Measurements from ENCODE around the gene PNMA6E. TPM values are rescaled to one million over a fixed set of nuclear protein-coding genes. Genes with fewer than 3 reads are reported as not detected.

Gene PNMA6E
- total RNA-seq, 4 donors from 2014 or later = not detected

DNA sequence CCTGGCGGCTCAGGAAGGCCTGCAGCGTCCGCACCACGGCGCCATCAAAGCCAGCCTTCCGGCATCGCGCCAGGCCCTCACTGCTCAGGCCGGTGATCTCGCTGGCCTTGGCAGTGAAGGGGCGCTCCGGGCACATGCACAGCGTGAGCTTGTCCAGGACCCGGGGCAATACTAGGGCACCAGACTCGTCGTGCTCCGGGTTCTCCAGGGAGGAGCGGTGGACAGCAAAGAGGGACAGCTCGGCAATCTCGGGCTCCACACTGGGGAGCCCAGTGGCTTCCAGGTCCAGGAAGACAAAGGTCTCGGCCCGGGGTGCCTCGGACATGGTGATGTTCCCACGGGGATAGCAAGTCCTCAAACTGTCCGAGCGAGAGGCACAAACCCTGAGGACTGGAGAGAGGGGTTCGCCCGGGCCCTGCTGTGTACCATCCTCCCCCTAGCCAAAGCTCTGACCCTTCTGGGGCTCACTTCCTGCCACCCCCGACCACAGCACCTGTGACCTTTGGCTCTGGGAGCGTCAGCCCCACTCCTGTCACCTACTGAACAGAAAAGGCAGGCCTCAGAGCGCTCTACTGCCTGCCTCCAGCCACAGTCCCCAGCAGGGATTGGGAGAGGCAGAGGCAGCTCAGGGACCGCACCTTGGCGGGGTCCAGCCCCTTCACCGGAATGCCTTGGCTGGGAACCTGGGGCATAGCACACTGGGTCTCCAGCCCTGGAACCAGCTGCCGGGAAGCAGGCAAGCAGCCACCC lies 44.1 kb upstream of the PNMA6E start:
- TF ChIP-seq, protein P1, sequence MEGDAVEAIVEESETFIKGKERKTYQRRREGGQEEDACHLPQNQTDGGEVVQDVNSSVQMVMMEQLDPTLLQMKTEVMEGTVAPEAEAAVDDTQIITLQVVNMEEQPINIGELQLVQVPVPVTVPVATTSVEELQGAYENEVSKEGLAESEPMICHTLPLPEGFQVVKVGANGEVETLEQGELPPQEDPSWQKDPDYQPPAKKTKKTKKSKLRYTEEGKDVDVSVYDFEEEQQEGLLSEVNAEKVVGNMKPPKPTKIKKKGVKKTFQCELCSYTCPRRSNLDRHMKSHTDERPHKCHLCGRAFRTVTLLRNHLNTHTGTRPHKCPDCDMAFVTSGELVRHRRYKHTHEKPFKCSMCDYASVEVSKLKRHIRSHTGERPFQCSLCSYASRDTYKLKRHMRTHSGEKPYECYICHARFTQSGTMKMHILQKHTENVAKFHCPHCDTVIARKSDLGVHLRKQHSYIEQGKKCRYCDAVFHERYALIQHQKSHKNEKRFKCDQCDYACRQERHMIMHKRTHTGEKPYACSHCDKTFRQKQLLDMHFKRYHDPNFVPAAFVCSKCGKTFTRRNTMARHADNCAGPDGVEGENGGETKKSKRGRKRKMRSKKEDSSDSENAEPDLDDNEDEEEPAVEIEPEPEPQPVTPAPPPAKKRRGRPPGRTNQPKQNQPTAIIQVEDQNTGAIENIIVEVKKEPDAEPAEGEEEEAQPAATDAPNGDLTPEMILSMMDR (IDR thresholded peaks at IDR 0.05) = no peak
- no peak for TF ChIP-seq POLR2A (IDR thresholded peaks at IDR 0.05)
- intact Hi-C loops (cut with DNase I; ENCODE audit: low total_unique reads) = no loop called here
- no peaks in the 10 kb centered on the region for H3K9me3 ChIP-seq
- no peaks in the 10 kb centered on the region for H3K36me3 ChIP-seq
- H3K4me1 ChIP-seq = no peaks in the 10 kb centered on the region
- H3K4me3 ChIP-seq = no peak overlapping the region
- H3K27ac ChIP-seq = no peak overlapping the region
- no peak for DNase-seq
- peaks cover 0 to 2% of the 10 kb centered on the region in 2 donors for H3K27me3 ChIP-seq

DNA sequence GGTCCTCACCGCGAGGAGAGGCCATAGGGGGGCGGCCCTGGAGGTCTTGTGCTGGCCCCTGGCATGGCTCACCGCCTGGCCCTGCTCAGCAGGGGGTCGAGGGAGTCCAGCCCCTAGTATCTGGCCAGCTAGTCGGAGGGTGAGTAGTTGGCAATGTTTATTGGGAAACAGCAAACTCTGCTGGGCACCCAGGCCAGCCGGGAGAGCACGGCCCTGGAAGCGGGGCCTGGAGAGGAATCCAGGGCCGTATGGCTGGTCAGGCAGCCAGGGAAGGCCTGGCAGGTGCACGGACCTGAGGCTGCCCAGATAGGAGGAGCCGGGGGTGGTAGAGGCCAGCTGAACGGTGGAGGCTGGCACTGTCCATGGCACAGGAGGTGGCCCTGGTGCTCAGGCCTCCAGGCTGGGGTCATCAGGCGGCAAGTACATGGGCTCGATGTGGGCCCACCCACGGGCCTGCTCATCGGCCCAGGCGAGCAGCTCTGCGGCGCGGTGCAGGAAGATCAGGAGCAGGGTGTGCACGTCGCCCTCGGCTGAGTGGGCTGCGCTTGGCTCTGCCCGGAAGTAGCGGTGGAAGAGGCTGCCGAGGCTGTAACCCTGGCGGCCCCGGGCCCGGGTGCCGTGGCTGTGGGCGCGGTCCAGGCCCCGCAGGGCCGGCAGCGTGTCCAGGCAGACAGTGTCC lies 43.3 kb upstream of the PNMA6E start:
- no peaks in the 10 kb centered on the region for H3K4me1 ChIP-seq
- no peak for DNase-seq
- no peak overlapping the region for H3K4me3 ChIP-seq
- no peaks in the 10 kb centered on the region for H3K36me3 ChIP-seq
- H3K9me3 ChIP-seq = no peaks in the 10 kb centered on the region
- H3K27me3 ChIP-seq = peaks cover 0 to 3% of the 10 kb centered on the region in 2 donors
- intact Hi-C loops (cut with DNase I; ENCODE audit: low total_unique reads) = no loop called here
- TF ChIP-seq, protein P1 (IDR thresholded peaks at IDR 0.05) = no peak
- no peak for TF ChIP-seq POLR2A (IDR thresholded peaks at IDR 0.05)
- H3K27ac ChIP-seq = no peak overlapping the region

DNA sequence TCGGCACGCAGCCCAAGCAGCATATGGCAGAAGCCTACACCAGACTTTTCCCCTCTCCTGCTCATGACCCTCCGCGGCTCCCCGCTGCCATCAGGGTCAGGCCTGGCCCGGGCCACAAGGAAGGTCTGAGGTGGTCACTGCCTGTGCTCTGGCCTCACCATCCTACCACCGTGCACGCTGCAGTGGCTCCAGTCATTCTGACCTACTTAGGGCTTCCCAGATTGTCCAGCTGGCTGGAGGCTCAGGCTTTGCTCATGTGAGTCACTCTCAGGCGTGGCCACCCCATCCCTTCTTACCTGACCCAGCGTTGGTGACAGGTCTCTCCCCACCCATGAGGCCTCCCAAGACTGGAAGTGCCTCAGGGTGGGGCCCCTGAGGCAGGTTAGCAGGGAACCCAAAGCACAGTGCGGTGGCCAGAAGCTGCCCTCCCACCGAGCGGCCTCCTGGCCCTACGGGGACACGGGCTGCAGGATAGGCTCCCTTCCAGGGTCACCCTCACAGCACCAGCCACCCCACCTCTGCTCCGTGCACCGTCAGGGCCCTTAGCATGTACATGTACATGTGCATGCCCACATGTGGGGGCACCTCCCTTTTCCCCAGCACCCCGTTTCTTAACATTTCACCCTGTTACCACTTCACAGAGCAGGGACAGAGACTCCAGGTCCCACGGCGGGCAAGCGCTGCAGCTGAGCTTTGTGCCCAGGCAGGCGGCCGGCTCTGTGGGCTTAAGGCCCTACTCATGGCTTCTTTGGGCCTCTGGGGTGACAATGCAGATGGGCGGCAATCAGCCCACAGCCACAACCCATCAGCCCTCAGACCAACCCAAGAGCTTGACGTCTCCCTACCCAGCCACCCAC lies 42.6 kb upstream of the PNMA6E start:
- H3K27me3 ChIP-seq = peaks cover 0 to 3% of the 10 kb centered on the region in 2 donors
- intact Hi-C loops (cut with DNase I; ENCODE audit: low total_unique reads) = no loop called here
- no peaks in the 10 kb centered on the region for H3K9me3 ChIP-seq
- DNase-seq = no peak
- TF ChIP-seq, protein P1 (IDR thresholded peaks at IDR 0.05) = no peak
- no peak for TF ChIP-seq POLR2A (IDR thresholded peaks at IDR 0.05)
- no peaks in the 10 kb centered on the region for H3K4me1 ChIP-seq
- no peak overlapping the region for H3K27ac ChIP-seq
- H3K36me3 ChIP-seq = no peaks in the 10 kb centered on the region
- H3K4me3 ChIP-seq = no peak overlapping the region

DNA sequence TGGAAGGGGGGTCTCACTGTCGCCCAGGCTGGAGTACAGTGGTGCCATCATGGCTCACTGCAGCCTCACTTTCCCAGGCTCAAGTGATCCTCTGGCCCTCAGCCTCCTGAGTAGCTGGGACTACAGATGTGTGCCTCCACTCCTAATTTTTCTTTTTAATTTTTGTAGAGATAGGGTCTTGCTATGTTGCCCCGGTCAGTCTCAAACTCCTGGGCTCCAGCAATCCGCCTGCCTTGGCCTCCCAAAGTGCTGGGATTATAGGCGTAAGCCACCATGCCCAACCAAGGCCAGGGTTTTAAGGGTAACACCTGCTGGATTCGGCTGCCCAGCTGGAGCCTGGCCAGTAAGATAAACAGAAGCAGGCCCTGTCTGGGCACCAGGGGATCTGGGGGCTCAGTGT lies 41.3 kb upstream of the PNMA6E start:
- Histone ChIP-seq H3K9me3 (no peaks in the 10 kb centered on the region), H3K36me3 (no peaks in the 10 kb centered on the region), H3K27me3 (peaks cover 0 to 3% of the 10 kb centered on the region in 2 donors), H3K27ac (no peak overlapping the region), H3K4me3 (no peak overlapping the region), H3K4me1 (no peaks in the 10 kb centered on the region)
- TF ChIP-seq, protein P1 (IDR thresholded peaks at IDR 0.05) = no peak
- TF ChIP-seq POLR2A (IDR thresholded peaks at IDR 0.05) = no peak
- intact Hi-C loops (cut with DNase I; ENCODE audit: low total_unique reads) = no loop called here
- no peak for DNase-seq

All from uterus (tissue), 4 donors.